ENCODE measurements around the gene ADGRG6. TPM values are rescaled to one million over a fixed set of nuclear protein-coding genes. Genes with fewer than 3 reads are reported as not detected.

The ADGRG6 gene
- total and polyA plus RNA-seq, 9 of the 15 experiments (the other 6 are each of a cell fraction or from before 2014, with no cell fraction given): under 0.01 to 0.11 (median 0.05) TPM; not detected in 5

DNA sequence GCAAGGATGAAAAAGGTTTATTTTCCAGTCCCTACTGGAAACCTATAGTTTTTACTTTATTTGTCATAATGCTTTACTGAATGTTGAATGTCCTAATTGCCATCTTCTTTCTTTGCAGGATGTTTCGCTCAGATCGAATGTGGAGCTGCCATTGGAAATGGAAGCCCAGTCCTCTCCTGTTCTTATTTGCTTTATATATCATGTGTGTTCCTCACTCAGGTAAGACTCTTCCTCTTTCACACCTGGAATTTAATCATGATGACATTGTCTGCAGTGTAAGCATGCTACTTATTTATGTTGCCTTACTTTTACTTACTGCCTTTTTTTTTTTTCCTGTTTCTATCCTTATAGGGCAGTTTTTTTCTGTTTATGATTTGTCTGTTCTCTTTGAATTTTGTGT, 7.6 kb downstream of the ADGRG6 start (continued):
- TF ChIP-seq KDM1A (IDR thresholded peaks at IDR 0.05): no peak
- TF ChIP-seq GABPB2 (CRISPR knock-in tag; conservative IDR thresholded peaks at IDR 0.05): no peak
- TF ChIP-seq, protein P1, sequence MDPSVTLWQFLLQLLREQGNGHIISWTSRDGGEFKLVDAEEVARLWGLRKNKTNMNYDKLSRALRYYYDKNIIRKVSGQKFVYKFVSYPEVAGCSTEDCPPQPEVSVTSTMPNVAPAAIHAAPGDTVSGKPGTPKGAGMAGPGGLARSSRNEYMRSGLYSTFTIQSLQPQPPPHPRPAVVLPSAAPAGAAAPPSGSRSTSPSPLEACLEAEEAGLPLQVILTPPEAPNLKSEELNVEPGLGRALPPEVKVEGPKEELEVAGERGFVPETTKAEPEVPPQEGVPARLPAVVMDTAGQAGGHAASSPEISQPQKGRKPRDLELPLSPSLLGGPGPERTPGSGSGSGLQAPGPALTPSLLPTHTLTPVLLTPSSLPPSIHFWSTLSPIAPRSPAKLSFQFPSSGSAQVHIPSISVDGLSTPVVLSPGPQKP (CRISPR knock-in tag; IDR thresholded peaks at IDR 0.05): no peak
- no peak for TF ChIP-seq HDAC2 (IDR thresholded peaks at IDR 0.05)
- no peak for TF ChIP-seq CTBP1 (IDR thresholded peaks at IDR 0.05; ENCODE audit: borderline replicate concordance)
- TF ChIP-seq KLF10 (CRISPR knock-in tag; IDR thresholded peaks at IDR 0.05): no peak
- no peak for TF ChIP-seq MCM2 (IDR thresholded peaks at IDR 0.05; ENCODE audit: low read depth)
- TF ChIP-seq, protein P2, sequence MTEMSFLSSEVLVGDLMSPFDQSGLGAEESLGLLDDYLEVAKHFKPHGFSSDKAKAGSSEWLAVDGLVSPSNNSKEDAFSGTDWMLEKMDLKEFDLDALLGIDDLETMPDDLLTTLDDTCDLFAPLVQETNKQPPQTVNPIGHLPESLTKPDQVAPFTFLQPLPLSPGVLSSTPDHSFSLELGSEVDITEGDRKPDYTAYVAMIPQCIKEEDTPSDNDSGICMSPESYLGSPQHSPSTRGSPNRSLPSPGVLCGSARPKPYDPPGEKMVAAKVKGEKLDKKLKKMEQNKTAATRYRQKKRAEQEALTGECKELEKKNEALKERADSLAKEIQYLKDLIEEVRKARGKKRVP (CRISPR knock-in tag; IDR thresholded peaks at IDR 0.05): no peak

- POLR2A ChIA-PET: no interaction called here
- no peak overlapping the region for H2AFZ ChIP-seq (ENCODE audit: low read depth, low read length)
- BruUV-seq (replicated peaks): no TSS peak
- WGBS (ENCODE audit: insufficient coverage, low coverage, missing lambda C conversion rate): 0% methylated on average over 2 of the region's 2 CpGs
- H3K27ac ChIP-seq (ENCODE audit: extremely low read depth, low read depth, low read length): no peak overlapping the region
- ATAC-seq (no peak), FAIRE-seq (no peak), DNase-seq (ENCODE audit: extremely low read depth in 1 of 4, low spot score in 3 of 4) (no peak)
- H3K79me2 ChIP-seq (ENCODE audit: control insufficient read depth, insufficient read depth, low read length): no peaks in the 10 kb centered on the region
- H3K4me3 ChIP-seq: no peak overlapping the region
- no peak overlapping the region for H3K9ac ChIP-seq (ENCODE audit: insufficient read depth in 1 of 2, low read depth in 2 of 2, low read length in 2 of 2)
- H3K36me3 ChIP-seq (ENCODE audit: control insufficient read depth, insufficient read depth, low read length): no peaks in the 10 kb centered on the region
- H3K9me1 ChIP-seq (ENCODE audit: control insufficient read depth, insufficient read depth, low read length): no peaks in the 10 kb centered on the region
- no peaks in the 10 kb centered on the region for H4K20me1 ChIP-seq (replicated peaks; ENCODE audit: control insufficient read depth, insufficient read depth, low read length)
- no peaks in the 10 kb centered on the region for H3K9me3 ChIP-seq (replicated peaks; ENCODE audit: control insufficient read depth, insufficient read depth, low read depth, low read length)
- H3K27me3 ChIP-seq (ENCODE audit: control insufficient read depth in 2 of 2, insufficient read depth in 2 of 2, low read length in 2 of 2): no peaks in the 10 kb centered on the region
- intact Hi-C loops (cut with micrococcal nuclease) (no loop called here), in situ Hi-C loops (cut with MboI) (no loop called here)
- H3K4me2 ChIP-seq (ENCODE audit: insufficient read depth, low read length): no peak overlapping the region
- CTCF ChIA-PET (ENCODE audit: low intra/inter-chr PET ratio): no interaction called here
- no peaks in the 10 kb centered on the region for H3K4me1 ChIP-seq (replicated peaks in 1 of 2; ENCODE audit: control insufficient read depth in 2 of 2, insufficient read depth in 2 of 2, low read length in 2 of 2)
- TF ChIP-seq KDM4B (IDR thresholded peaks at IDR 0.05; ENCODE audit: borderline replicate concordance in 2 of 2, low read depth in 1 of 2) (no peak), BCLAF1 (IDR thresholded peaks at IDR 0.05; ENCODE audit: borderline replicate concordance in 1 of 2, control insufficient read depth in 1 of 2, low read depth in 2 of 2, low read length in 1 of 2) (no peak), MTF1 (CRISPR knock-in tag; IDR thresholded peaks at IDR 0.05; ENCODE audit: borderline replicate concordance) (no peak), ZNF444 (CRISPR knock-in tag; IDR thresholded peaks at IDR 0.05) (no peak), BCL6 (CRISPR knock-in tag; IDR thresholded peaks at IDR 0.05) (no peak), HBP1 (CRISPR knock-in tag; IDR thresholded peaks at IDR 0.05) (no peak)
- TF ChIP-seq, protein P3, sequence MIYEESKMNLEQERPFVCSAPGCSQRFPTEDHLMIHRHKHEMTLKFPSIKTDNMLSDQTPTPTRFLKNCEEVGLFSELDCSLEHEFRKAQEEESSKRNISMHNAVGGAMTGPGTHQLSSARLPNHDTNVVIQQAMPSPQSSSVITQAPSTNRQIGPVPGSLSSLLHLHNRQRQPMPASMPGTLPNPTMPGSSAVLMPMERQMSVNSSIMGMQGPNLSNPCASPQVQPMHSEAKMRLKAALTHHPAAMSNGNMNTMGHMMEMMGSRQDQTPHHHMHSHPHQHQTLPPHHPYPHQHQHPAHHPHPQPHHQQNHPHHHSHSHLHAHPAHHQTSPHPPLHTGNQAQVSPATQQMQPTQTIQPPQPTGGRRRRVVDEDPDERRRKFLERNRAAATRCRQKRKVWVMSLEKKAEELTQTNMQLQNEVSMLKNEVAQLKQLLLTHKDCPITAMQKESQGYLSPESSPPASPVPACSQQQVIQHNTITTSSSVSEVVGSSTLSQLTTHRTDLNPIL (CRISPR knock-in tag; IDR thresholded peaks at IDR 0.05): no peak
Observed at GRCh38 chr6:142313284-142313683, 11.5 kb downstream of the ADGRG6 start.
